NCI-H1930 (cell line): ENCODE measurements around the gene C16orf95.
"Not testable (repeated sequence)": the region's sequence is repeated elsewhere in the genome, so short reads cannot be mapped to it uniquely, and the experiment has no call there.

Experiments used
- DNase-seq, 2 experiments: peaks; one replicate each; lab custom pipeline; 2025; lab: John Stamatoyannopoulos, UW

The C16orf95 gene

GRCh38 chr16:87346517-87347060 is 29.4 kb upstream of the C16orf95 start:
- DNase-seq, result no peak

DNA sequence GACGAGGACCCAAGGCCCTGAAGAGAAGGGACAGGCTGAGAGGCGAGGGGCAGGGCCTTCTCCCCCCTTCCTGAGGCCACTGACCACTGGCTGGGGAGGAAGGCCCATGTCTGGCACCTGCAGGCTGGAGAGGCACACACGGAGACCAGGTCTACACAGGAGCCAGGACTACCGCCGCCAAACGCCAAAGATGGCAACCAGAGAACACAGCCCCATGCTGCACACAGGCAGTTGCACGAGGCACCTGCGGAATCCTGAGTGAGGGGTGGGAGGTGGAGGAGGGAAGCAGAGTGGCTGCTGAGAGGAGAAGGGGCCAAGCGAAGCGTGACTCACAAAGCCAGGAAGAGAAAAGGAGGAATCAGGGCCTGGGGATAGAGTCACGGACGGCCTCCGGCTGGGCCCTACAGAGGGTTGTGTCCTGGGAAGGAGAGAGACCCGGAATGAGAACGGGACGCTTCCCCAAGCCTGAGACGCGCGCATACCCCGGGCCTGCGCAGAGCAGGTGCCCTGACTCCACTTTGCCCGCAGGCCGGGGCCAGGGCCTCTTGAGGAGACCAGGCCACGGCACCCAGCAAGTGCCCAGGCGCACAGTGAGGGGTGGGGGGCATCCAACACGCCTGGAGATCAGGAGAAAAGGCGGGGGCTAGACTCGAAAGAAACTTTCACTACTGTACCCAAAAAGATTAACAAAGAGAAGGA is 28.7 kb upstream of the C16orf95 start:
- DNase-seq, result no peak

DNA sequence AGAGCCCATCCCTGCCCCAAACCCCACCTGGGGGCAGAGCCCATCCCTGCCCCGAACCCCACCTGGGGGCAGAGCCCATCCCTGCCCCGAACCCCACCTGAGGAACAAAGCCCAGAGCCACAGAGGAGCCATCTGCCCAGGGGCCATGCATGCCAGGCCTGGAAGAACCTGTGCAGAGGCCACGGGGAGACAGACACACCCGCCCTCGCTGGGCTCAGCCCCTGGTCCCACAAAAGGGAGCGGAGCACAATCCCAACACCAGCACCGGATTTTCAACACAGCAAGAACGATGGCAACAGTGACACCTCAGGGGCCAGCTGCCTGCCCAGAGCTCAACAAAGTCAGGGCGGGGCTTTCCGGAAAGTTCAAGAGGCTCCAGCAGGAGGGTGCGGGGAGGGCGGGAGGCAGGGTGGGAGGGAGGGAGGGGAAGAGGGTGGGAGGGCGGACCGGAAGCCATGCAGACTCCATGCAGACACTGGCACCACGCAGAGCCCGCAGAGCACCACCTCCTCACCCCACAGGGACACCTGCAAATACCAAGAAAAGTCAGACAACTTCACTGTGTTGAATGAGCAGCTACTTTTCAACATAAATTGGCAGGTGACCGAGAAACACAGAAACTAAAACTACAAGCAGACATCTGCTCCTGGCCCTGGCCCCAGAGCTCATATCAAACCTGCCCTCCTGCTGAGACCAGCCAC is 27.9 kb upstream of the C16orf95 start:
- no peak for DNase-seq

- DNase-seq, result no peak
Measured at GRCh38 chr16:87344165-87344930, 27.2 kb upstream of the C16orf95 start.

GRCh38 chr16:87343753-87344050 is 26.5 kb upstream of the C16orf95 start:
- no peak for DNase-seq

- DNase-seq, result no peak
Measured at GRCh38 chr16:87342978-87343752, 26.0 kb upstream of the C16orf95 start.

GRCh38 chr16:87342504-87342903 is 25.3 kb upstream of the C16orf95 start:
- no peak for DNase-seq

- DNase-seq, result no peak
Measured at GRCh38 chr16:87340198-87340597, 23.0 kb upstream of the C16orf95 start.

DNA sequence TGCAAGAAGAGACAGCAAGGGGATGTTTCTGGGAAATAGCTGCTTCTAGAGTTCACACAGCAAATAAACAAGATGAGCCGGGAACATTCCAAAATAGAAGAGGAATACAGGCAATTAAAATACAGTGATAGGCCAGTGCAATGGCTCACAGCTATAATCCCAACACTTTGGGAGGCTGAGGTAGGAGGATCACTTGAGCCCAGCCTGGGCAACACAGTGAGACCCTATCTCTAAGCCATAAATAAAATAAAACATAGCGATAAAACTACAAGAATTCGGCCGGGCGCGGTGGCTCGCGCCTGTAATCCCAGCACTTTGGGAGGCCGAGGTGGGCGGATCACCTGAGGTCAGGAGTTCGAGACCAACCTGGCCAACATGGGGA is 22.5 kb upstream of the C16orf95 start:
- not testable (repeated sequence) for DNase-seq

GRCh38 chr16:87339086-87339723 is 22.0 kb upstream of the C16orf95 start:
- no peak for DNase-seq

DNA sequence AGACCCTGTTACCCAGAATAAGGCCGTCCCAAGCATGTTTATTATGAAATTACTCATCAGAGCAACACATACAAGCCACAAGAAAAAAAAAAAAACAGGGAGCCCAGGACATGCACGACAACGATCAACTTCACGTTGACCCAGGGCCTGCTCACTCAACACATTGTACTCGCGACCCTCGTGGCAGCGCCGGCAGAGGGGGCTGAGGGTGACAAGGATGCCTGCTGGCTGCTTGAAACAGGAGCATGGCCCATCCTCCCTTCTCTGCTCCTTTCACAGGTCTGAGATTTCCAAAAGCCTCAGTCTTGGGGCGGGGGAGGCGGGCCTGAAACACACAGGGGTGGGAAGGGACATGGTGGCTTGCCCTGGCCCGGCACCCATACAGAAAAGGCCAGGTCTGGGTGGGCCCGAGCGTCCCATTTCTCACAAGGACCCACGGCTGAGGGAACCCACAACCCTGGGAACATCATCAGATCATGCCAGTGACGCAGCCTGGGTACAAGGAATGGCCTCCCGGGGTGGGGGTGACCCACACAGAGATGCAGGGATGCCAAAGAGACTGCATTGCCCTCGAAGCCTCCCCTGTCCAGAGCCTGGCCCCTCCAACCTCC is 21.1 kb upstream of the C16orf95 start:
- DNase-seq, result no peak

GRCh38 chr16:87337262-87337771 is 20.1 kb upstream of the C16orf95 start:
- DNase-seq, result no peak

DNA sequence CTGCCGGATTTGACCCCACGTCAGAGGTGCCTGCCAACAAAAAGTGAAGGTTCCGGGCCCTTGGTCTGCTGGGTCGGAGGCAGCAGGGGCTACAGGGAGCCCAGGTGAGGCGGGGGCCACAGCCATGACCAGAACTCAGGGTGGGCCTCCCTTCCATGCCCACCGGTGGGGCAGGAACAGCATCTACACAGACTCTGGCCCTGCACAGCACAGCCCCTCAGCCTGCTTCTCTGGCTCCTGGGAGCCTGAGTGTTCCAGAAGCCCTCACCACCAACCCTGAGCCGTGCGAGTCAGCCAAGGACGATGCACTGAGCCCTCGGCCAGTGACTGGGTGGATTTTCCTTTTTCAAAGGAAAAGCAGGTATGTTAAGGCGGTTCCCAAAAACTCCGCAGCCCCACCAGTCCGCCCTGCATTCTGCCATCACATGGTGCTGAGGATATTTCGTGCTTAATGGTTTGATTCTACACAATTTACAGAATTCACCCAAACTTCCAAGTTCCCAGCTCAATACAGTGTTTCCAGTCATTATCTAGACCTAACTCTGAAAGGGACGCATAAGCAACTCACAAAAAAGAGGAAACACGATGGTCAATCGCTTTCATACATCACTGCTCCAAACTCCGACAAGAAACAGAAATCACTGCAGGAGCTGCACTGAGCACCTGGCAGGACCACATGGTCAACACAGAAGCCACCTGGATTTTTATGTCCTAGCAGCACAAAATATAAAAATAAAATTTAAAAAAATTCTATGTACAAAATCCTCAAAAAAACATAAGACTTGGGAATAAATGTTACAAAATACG is 19.4 kb upstream of the C16orf95 start:
- DNase-seq, result no peak

DNA sequence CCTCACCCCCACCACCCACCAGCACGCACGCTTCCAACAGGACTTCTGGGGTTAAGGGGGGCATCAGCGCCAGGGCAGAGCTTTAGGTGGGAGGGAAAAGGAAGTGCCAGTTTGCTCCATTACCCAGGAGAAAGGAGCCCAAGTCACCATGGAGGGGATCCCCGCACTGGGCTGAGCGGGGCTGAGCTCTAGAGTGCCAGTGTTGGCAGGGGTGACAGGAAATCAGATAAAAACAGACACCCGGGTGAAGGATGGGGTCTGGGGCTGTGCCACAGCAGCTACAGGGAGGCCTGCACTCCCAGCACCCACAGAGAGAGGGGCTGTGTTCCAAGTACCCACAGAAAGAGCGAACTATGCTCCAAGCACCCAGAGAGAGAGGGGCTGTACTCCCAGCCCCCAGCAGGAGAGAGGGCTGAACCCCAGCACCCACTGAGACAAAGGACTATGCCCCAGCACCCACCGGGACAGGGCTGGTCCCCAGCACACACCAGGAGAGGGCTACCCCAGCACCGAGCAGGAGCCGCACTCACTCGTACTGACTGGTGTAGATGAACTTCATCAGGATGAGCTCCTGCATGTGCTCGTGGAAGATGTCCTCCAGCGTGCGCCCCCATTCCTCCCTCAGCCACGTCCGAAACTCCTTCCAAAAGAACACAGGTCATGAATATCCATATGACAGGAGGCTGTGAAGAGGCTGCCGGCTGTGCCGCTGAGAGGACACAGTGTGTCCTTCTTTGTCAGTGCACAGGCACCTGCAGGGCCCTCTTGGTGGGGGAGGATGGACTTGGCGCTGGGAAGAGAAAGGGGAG is 18.6 kb upstream of the C16orf95 start:
- no peak for DNase-seq

- no peak for DNase-seq
Measured at GRCh38 chr16:87334651-87335624, 17.7 kb upstream of the C16orf95 start.

GRCh38 chr16:87333581-87334331 is 16.6 kb upstream of the C16orf95 start:
- no peak for DNase-seq

DNA sequence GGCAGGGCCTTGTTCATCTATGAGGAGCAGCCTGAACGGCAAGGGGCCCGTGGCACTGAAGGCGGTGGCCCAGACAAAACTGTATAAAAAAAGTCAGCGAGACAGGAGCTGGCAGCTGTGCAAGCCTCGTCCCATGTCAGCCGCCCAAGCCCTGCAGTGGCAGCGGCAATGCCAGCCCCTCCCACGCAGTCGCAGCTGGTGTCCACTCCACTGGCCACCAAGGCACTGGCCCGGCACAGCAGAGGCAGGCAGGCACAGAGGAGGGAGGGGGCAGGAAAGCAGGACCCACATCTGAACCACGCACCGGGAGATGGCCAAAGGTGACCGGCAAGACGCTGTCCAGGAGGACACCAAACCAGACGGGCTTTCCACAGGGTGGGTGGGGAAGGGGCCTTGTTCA is 15.9 kb upstream of the C16orf95 start:
- no peak for DNase-seq
